Kidney epithelial cell (primary cell): ENCODE measurements around the gene PIK3C2B. TPM values are rescaled to one million over a fixed set of nuclear protein-coding genes. Genes with fewer than 3 reads are reported as not detected.

Experiments used
- DNase-seq: peaks from one replicate; pipeline ENCODE4 v3.0.0-alpha.2; 2010; ENCODE audit warnings: low read depth
- H3K27me3 ChIP-seq: 2 replicates; pipeline ENCODE4 v1.6.0; 2011; ENCODE audit warnings: low read length; ENCODE audit not compliant: control insufficient read depth, insufficient read depth
- H3K36me3 ChIP-seq: 2 replicates; pipeline ENCODE4 v1.5.1; 2011; ENCODE audit warnings: low read length; ENCODE audit not compliant: control insufficient read depth, insufficient read depth
- H3K4me3 ChIP-seq: 2 replicates; pipeline ENCODE4 v1.5.1; 2011; ENCODE audit warnings: low read depth, mild to moderate bottlenecking, control low read depth, low read length
- total RNA-seq: library from RNA; depleted of rRNA; stranded (reverse); fragments of >200 nt; gene quantifications from 2 replicates; pipeline ENCODE4 v1.2.3, GENCODE V29; 2015
- TF ChIP-seq, protein P1 (sequence below): IDR thresholded peaks from 2 replicates; pipeline ENCODE4 v1.5.1; 2011; ENCODE audit warnings: mild to moderate bottlenecking, moderate library complexity, low read length, control low read depth, inconsistent platforms; ENCODE audit not compliant: insufficient read depth, poor library complexity, severe bottlenecking

Gene PIK3C2B
- total RNA-seq, 1 donor from 2014 or later: 2.8 TPM

DNA sequence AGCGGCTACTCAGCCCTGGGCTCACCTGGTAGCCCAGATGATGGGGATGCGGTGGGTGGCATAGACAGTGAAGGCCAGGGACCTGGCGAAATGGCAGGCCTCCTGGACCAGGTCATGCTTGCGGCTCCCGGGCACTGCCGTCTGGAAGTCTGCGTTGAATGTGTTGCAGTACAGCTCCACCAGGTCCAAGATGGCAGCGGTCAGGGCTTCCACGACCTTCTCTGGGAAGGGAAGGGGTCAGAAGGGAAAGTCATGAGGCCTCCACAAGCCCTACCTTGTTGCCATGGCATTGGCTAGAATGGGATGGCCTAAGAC lies 38.8 kb downstream of the PIK3C2B start:
- Histone ChIP-seq H3K4me3 (no peak overlapping the region), H3K36me3 (peaks cover 1% of the 10 kb centered on the region), H3K27me3 (no peaks in the 10 kb centered on the region)
- TF ChIP-seq, protein P1, sequence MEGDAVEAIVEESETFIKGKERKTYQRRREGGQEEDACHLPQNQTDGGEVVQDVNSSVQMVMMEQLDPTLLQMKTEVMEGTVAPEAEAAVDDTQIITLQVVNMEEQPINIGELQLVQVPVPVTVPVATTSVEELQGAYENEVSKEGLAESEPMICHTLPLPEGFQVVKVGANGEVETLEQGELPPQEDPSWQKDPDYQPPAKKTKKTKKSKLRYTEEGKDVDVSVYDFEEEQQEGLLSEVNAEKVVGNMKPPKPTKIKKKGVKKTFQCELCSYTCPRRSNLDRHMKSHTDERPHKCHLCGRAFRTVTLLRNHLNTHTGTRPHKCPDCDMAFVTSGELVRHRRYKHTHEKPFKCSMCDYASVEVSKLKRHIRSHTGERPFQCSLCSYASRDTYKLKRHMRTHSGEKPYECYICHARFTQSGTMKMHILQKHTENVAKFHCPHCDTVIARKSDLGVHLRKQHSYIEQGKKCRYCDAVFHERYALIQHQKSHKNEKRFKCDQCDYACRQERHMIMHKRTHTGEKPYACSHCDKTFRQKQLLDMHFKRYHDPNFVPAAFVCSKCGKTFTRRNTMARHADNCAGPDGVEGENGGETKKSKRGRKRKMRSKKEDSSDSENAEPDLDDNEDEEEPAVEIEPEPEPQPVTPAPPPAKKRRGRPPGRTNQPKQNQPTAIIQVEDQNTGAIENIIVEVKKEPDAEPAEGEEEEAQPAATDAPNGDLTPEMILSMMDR: no peak
- no peak for DNase-seq

DNA sequence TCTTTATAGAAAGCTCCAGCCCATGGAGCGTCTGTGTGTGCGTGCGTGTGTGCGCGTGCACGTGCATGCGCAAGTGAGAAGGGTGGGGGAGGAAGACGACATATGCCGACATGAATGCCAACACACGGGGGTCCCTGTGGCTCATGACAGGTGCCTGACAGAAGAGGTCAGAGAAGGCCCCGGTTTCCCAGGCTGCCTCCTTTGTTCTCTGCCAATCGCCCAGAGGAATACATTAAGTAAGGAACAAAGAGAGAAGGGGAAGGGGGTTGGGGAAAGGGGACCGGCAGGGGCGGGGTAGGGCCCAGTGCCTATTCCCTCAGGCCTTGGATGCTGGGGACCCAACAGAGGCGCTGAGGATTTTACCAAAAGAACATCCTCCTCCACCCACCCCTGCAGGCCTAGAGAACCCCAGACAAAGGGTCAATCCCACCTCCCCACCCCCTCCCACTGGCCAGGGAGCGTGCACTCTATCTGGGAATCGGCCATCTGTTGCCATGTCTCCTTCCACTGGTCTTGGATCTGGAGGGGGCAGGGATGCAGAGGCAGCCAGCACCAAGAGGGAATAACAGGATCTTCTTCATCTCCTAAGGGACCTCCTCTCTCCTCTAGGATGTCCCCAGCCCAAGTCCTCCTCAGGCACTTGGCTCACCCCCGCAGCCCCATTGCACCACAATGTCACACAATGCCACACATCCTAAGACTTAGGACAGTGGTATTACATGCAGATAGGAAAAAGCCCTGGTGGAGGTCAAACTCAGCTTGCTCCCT lies 39.4 kb downstream of the PIK3C2B start:
- Histone ChIP-seq H3K4me3 (no peak overlapping the region), H3K27me3 (no peaks in the 10 kb centered on the region), H3K36me3 (peaks cover 1% of the 10 kb centered on the region)
- DNase-seq: no peak
- TF ChIP-seq, protein P1: no peak

DNA sequence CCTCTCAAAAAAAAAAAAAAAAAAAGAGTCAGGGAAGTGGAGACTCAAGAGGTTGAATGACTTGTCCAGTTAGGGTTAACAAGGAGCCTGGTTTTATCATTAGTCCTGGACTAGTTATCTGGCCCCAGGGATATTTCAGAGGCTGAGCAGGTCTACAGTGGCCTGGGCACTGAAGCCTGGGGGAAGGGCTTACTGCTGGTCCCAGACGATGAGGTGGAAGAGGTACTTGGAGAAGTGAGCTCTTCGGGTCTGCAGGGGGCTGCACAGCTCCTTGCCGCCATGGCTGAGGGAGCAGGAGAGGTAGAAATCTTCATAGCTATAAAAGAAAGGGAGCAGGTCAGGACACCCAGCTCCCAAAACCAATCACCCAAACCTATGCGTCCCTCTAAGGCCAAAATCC lies 40.1 kb downstream of the PIK3C2B start:
- TF ChIP-seq, protein P1: no peak
- no peak overlapping the region for H3K4me3 ChIP-seq
- peaks cover 1% of the 10 kb centered on the region for H3K36me3 ChIP-seq
- no peak for DNase-seq
- no peaks in the 10 kb centered on the region for H3K27me3 ChIP-seq

DNA sequence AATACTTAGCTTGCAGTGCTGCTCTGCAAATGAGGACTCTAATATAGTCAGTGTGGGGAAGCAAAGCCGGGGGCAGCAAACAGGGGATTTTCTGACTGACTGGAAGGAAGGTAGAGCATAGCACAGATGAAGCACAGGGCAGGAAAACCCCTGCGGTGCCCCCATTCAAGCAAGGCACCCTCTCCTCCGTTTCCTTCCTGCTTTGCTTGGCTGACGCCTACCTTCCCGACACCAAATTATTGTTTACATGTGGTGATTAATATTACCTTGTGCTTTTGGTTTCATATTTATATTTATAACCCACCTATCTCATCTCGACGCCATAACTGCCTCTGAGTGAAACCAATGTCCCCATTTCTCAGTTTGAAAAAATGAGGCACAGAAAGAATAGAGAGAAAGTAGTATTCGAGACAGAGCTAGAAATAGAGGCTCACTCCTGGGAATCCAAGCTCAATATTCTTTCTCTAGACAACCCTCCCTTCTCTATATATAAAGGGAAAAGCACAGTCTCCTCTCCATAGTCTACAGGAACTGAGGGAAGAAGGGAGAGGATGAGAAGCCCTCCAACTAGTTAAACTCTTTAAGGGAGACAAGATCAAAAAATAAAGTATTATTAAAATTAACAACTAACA lies 41.3 kb downstream of the PIK3C2B start:
- Histone ChIP-seq H3K27me3 (no peaks in the 10 kb centered on the region), H3K4me3 (no peak overlapping the region), H3K36me3 (peaks cover 1% of the 10 kb centered on the region)
- TF ChIP-seq, protein P1: no peak
- DNase-seq: no peak

DNA sequence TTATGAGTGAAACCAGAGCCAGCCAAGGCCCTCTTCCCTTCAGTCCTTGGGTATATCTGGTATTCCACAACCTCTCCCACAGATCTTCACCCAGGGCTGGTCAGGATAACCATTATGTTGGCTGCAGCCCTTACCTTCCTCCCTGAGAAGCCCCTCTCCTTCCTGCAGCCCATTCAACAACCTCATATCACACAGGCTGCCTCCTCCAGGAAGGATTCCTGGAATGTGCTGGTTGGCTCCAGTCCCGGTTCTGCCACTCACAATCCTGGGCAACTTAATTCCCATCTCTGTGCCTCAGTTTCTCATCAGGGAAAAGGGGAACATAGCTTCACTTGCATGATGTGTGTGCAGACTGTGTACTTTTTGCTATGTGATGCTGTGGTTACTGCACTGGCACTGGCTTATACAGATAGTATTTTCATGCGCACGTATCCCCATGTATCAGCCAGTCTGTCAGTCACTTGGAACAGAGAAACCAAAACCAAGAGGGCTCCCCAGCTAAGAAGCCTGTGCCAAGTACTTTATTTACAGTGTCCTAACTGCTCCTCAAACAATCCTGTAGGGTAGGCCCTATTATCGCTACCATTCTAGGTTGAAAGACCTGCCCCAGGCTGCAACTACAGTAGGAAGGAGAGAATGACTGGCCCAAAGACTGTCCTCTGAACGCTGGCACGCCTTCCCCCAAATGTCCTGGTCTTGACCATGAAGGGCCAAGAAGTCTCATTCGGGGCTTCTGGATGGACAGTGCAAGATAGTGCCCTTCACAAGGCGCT lies 43.1 kb downstream of the PIK3C2B start:
- TF ChIP-seq, protein P1: no peak
- H3K36me3 ChIP-seq: no peaks in the 10 kb centered on the region
- H3K27me3 ChIP-seq: no peaks in the 10 kb centered on the region
- H3K4me3 ChIP-seq: no peak overlapping the region
- no peak for DNase-seq
